HG02970 (cell line): Measurements from ENCODE around the gene GPR137B.
A peak's percentile ranks its signal among the peaks of the same experiment; 100 is the strongest.

Experiments used
- ATAC-seq: cut with Tn5 transposase; IDR thresholded peaks from one replicate; pipeline ENCODE4 v1.9.1; 2021; ENCODE audit warnings: mild to moderate bottlenecking, moderate library complexity, moderate number of reproducible peaks; ENCODE audit not compliant: unreplicated experiment, low FRiP score

The GPR137B gene

GRCh38 chr1:236141447-236142252, 689 bp upstream of the GPR137B start:
- ATAC-seq = no peak

- peak; percentile 35 for ATAC-seq
Measured at GRCh38 chr1:236143104-236143948, 987 bp downstream of the GPR137B start.

DNA sequence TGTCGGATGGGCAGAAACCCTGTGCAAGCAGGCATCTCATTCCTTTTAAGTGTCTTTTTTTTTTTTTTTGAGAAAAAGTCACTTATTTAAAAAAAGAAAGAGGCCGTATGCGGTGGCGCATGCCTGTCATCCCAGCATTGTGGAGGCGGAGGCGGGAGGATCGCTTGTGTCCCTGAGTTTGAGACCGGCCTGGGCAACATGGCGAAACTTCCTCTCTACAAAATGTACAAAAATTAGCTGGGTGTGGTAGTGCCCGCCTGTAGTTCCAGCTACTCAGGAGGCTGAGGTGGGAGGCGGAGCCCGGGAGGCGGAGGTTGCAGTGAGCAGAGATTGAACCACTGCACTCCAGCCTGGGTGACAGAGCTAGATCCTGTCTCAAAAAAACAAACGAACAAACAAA, 1.7 kb downstream of the GPR137B start:
- ATAC-seq = no peak

DNA sequence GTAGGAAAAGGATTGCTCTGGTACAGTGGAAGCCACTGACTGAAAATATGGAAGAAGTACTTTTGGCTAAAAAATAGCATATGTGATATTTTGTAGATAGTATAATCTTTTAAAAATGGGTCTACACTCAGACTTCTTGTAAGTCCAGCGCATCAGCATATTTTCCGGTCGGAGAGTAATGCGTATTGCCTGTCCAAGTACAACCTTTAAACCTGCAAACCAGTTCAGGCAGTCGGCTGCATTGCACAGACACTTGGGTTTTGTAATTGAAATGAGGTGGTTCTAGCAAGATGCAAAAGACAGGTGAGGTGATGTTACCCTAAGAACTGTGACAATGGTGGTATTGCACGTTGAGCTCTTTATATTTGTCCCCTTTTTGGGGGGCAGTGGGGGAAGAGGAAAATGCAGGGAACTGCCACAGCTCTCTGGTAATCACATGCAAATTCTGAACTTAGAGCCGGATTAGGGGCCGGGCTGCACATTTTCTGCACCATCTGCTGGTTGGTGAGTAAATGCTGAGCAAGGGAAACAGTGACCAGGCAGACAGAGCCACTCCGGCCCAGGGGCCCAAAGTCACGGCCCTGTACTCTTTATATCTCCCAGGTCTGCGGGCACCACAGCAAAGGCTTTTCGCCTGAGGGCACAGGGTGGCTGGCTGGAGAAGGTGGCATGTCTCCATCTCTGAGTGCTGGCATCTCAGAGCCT, 2.3 kb downstream of the GPR137B start:
- ATAC-seq = no peak

- ATAC-seq = no peak
Measured at GRCh38 chr1:236147068-236147467, 4.7 kb downstream of the GPR137B start.

- ATAC-seq = no peak
Measured at GRCh38 chr1:236147521-236148469, 5.5 kb downstream of the GPR137B start.

- ATAC-seq = no peak
Measured at GRCh38 chr1:236148470-236148845, 6.1 kb downstream of the GPR137B start.

GRCh38 chr1:236149003-236149595, 6.8 kb downstream of the GPR137B start:
- no peak for ATAC-seq

DNA sequence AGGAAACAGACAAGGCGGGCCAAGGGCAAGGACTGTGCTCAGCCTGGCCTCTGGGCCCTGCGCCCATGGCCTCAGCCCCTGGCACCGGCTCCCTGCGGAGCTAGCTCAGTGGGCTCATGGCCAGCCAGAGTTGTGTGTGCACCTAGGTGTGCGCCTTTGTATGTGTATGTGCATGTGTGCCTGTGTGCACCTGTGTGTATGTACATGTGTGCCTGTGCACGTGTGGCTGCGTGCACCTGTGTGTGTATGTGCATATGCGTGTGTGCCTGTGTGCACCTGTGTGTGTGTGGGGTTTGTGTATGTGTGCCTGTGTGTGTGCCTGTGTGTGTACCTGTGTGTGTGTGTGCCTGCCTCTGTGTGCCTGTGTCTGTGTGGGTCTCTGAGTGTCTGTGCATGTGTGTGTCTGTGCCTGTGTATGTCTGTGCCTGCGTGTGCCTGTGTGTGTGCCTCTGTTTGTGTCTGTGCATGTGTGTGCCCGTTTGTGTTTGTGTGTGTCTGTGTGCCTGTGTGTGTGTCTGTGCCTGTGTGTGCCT, 7.4 kb downstream of the GPR137B start:
- ATAC-seq = no peak

- no peak for ATAC-seq
Measured at GRCh38 chr1:236150311-236150955, 8.1 kb downstream of the GPR137B start.

GRCh38 chr1:236150986-236151385, 8.6 kb downstream of the GPR137B start:
- ATAC-seq = no peak

DNA sequence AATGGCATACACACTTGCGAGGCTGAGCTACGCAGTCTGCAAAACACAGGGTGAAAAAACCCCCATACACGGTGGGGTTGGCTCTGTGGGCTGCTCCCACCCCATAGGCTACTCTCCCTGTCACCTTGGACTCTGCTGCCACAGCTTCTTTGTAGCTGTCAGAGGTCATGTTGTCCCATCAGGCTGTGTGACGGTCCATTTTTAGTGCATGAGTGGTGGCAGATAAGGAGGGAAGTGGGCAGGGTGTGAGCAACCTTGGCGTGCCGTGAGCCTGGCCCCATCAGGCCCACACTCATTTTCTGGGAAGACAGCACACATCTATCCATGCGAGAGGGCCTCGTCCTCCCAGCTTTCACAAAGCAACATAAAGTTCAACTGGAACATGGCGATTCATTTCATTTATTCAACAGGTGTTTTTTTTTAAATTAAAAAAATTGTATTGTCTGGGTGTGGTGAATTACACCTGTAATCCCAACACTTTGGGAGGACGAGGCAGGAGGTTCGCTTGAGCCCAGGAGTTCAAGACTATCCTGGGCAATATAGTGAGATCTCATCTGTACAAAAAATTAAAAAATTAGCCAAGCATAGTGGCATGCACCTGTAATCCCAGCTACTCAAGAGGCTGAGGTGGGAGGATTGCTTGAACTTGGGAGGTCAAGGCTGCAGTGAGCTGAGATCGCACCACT, 9.5 kb downstream of the GPR137B start:
- no peak for ATAC-seq

GRCh38 chr1:236154126-236154525, 11.8 kb downstream of the GPR137B start:
- no peak for ATAC-seq

GRCh38 chr1:236154671-236155398, 12.5 kb downstream of the GPR137B start:
- ATAC-seq = no peak

- ATAC-seq = no peak
Measured at GRCh38 chr1:236155399-236155767, 13.0 kb downstream of the GPR137B start.

DNA sequence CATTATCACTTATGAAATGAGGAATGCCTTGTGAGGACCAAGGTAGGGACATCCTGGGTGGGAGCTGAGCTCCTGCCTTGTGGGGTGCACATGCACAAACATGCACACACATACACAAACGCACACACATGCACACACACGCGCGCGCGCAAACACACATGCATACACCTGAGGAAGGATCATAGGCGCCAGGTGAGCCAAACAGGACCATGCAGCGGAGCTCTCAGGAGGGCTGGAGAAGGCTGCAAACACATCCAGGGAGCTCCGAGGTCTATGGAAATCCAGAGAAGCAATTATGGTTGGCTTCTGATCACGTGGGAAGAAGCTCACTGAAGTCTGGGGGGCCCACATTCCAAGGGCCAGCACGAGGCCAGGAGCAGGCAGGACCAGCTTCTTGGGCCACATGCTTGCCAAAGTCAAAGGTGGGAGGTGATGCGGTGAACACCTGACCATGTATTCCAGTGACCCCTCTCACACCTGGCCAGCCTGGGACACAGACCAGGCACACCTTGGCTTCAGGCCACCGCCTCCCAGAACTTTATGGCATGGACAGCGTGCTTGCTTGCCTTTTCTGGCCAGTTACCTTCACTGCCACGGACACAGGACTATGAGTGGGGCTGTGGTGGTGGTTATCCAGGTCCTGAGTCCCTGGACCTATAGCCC, 13.6 kb downstream of the GPR137B start:
- no peak for ATAC-seq
